H9 (cell line): ENCODE measurements around the gene MEIOSIN. TPM values are rescaled to one million over a fixed set of nuclear protein-coding genes. Genes with fewer than 3 reads are reported as not detected.

ENCODE experiments used
- DNase-seq: peaks from one replicate; pipeline ENCODE4 v3.0.0-alpha.2; 2017
- H2AFZ ChIP-seq: one replicate; pipeline ENCODE4 v1.6.1; 2013; ENCODE audit warnings: mild to moderate bottlenecking, low read length, control low read depth, moderate library complexity
- H2AK5ac ChIP-seq: 2 replicates; pipeline ENCODE4 v1.6.1; 2013; ENCODE audit warnings: low read length, control low read depth, mixed read lengths; ENCODE audit not compliant: insufficient read length
- H2BK120ac ChIP-seq: one replicate; pipeline ENCODE4 v1.6.1; 2013; ENCODE audit warnings: low read depth, mild to moderate bottlenecking, low read length, control low read depth, inconsistent platforms; ENCODE audit not compliant: poor library complexity, severe bottlenecking
- H2BK12ac ChIP-seq: 2 replicates; pipeline ENCODE4 v1.6.1; 2013; ENCODE audit warnings: low read length, control low read depth, mixed read lengths, low read depth; ENCODE audit not compliant: insufficient read length
- H2BK15ac ChIP-seq: 2 replicates; pipeline ENCODE4 v1.6.1; 2013; ENCODE audit warnings: low read depth, low read length, control low read depth
- H2BK20ac ChIP-seq: one replicate; pipeline ENCODE4 v1.6.1; 2013; ENCODE audit warnings: low read depth, mild to moderate bottlenecking, low read length, control low read depth, inconsistent platforms; ENCODE audit not compliant: poor library complexity, severe bottlenecking
- H2BK5ac ChIP-seq: 2 replicates; pipeline ENCODE4 v1.6.1; 2013; ENCODE audit warnings: low read length, control low read depth, mixed read lengths; ENCODE audit not compliant: insufficient read length
- H3K14ac ChIP-seq: 2 replicates; pipeline ENCODE4 v1.6.1; 2013; ENCODE audit warnings: low read length, control low read depth; ENCODE audit not compliant: insufficient read depth
- H3K18ac ChIP-seq: 2 replicates; pipeline ENCODE4 v1.6.1; 2013; ENCODE audit warnings: low read depth, mild to moderate bottlenecking, mixed read lengths, low read length, control low read depth; ENCODE audit not compliant: insufficient read length
- H3K23ac ChIP-seq: 2 replicates; pipeline ENCODE4 v1.6.1; 2013; ENCODE audit warnings: low read length, control low read depth, mixed read lengths, low read depth; ENCODE audit not compliant: insufficient read length
- H3K23me2 ChIP-seq: 2 replicates; pipeline ENCODE4 v1.6.1; 2013; ENCODE audit warnings: low read depth, mild to moderate bottlenecking, mixed read lengths, low read length, control low read depth; ENCODE audit not compliant: insufficient read length, poor library complexity, severe bottlenecking
- H3K27ac ChIP-seq: 2 replicates; pipeline ENCODE4 v1.5.1; 2013; ENCODE audit warnings: low read length, control low read depth, mixed read lengths, low read depth; ENCODE audit not compliant: insufficient read length
- H3K27me3 ChIP-seq: 2 replicates; pipeline ENCODE4 v1.6.1; 2013; ENCODE audit warnings: low read length, control low read depth, inconsistent platforms; ENCODE audit not compliant: insufficient read depth
- H3K4ac ChIP-seq: 2 replicates; pipeline ENCODE4 v1.6.1; 2013; ENCODE audit warnings: low read depth, mild to moderate bottlenecking, control low read depth, inconsistent platforms, low read length, moderate library complexity
- H3K4me1 ChIP-seq: 2 replicates; pipeline ENCODE4 v1.6.1; 2013; ENCODE audit warnings: low read length, control low read depth, inconsistent platforms; ENCODE audit not compliant: insufficient read depth
- H3K4me2 ChIP-seq: 2 replicates; pipeline ENCODE4 v1.6.1; 2013; ENCODE audit warnings: low read length, control low read depth, mixed read lengths; ENCODE audit not compliant: insufficient read length, insufficient read depth
- H3K56ac ChIP-seq: 2 replicates; pipeline ENCODE4 v1.6.1; 2013; ENCODE audit warnings: low read depth, mild to moderate bottlenecking, mixed read lengths, low read length, control low read depth; ENCODE audit not compliant: insufficient read length
- H3K79me1 ChIP-seq: 2 replicates; pipeline ENCODE4 v1.6.1; 2013; ENCODE audit warnings: low read depth, mild to moderate bottlenecking, moderate library complexity, low read length, control low read depth, inconsistent platforms; ENCODE audit not compliant: insufficient read depth, poor library complexity, severe bottlenecking
- H3K79me2 ChIP-seq: 2 replicates; pipeline ENCODE4 v1.6.1; 2013; ENCODE audit warnings: low read length, control low read depth, inconsistent platforms; ENCODE audit not compliant: insufficient read depth
- H3K9ac ChIP-seq: 2 replicates; pipeline ENCODE4 v1.6.1; 2013; ENCODE audit warnings: low read length, control low read depth, mixed read lengths; ENCODE audit not compliant: insufficient read length; ENCODE audit errors: extremely low read depth
- H3K9me3 ChIP-seq: one replicate; pipeline ENCODE4 v1.6.1; 2013; ENCODE audit warnings: low read depth, low read length, inconsistent platforms; ENCODE audit not compliant: control insufficient read depth
- H3T11ph ChIP-seq: one replicate; pipeline ENCODE4 v1.6.1; 2013; ENCODE audit warnings: mild to moderate bottlenecking, low read length, control low read depth, inconsistent platforms
- H4K20me1 ChIP-seq: one replicate; pipeline ENCODE4 v1.6.1; 2013; ENCODE audit not compliant: control insufficient read depth, insufficient read length, insufficient read depth
- H4K5ac ChIP-seq: 2 replicates; pipeline ENCODE4 v1.6.1; 2013; ENCODE audit warnings: low read depth, mild to moderate bottlenecking, mixed read lengths, low read length, control low read depth; ENCODE audit not compliant: insufficient read length
- H4K8ac ChIP-seq: replicated peaks from 2 replicates; pipeline ENCODE4 v1.6.1; 2013; ENCODE audit warnings: low read length, control low read depth, mixed read lengths, low read depth; ENCODE audit not compliant: insufficient read length
- H4K91ac ChIP-seq: 2 replicates; pipeline ENCODE4 v1.6.1; 2013; ENCODE audit warnings: low read depth, mild to moderate bottlenecking, moderate library complexity, mixed read lengths, low read length, control low read depth; ENCODE audit not compliant: insufficient read length
- H3K27ac Mint-ChIP-seq, 3 experiments: 2 replicates in 2 of 3; 3 replicates in 1 of 3; pipeline ENCODE4 v1.8.0; 2020 to 2021; ENCODE audit warnings: mixed read lengths in 3 of 3, mild to moderate bottlenecking in 1 of 3, moderate library complexity in 1 of 3
- H3K27me3 Mint-ChIP-seq: 2 replicates; pipeline ENCODE4 v1.8.0; 2021; ENCODE audit warnings: low read depth, mild to moderate bottlenecking, moderate library complexity, mixed read lengths
- H3K36me3 Mint-ChIP-seq, 3 experiments: 2 replicates in 2 of 3; 3 replicates in 1 of 3; pipeline ENCODE4 v1.8.0; 2020 to 2021; ENCODE audit warnings: low read depth in 3 of 3, mixed read lengths in 3 of 3; ENCODE audit not compliant: insufficient read depth in 1 of 3
- H3K4me1 Mint-ChIP-seq, 2 experiments: 2 replicates each; pipeline ENCODE4 v1.8.0; 2020; ENCODE audit warnings: mixed read lengths in 2 of 2
- H3K4me3 Mint-ChIP-seq, 2 experiments: 2 replicates in 1 of 2; 3 replicates in 1 of 2; pipeline ENCODE4 v1.8.0; 2020 to 2021; ENCODE audit warnings: mild to moderate bottlenecking in 2 of 2, mixed read lengths in 2 of 2, moderate library complexity in 1 of 2
- H3K9me3 Mint-ChIP-seq, 2 experiments: 2 replicates in 1 of 2; 3 replicates in 1 of 2; pipeline ENCODE4 v1.8.0; 2020; ENCODE audit warnings: mild to moderate bottlenecking in 2 of 2, mixed read lengths in 2 of 2, moderate library complexity in 1 of 2
- WGBS: extraction: QIAGEN DNeasy Blood & Tissue Kit; methylation state at CpG from one replicate; pipeline ENCODE4 v1.1.7; 2013; ENCODE audit warnings: missing lambda C conversion rate, low lambda C conversion rate, mixed read lengths; ENCODE audit not compliant: insufficient read length; ENCODE audit errors: extremely low coverage; 5-methylcytosine and 5-hydroxymethylcytosine counted together
- total RNA-seq: library from RNA; stranded (reverse); gene quantifications from 2 replicates; pipeline ENCODE4 v1.2.1, GENCODE V29; 2021
- TF ChIP-seq, protein P1 (sequence below): fragments of 200-600 bp; sonication (generic); conservative IDR thresholded peaks from 3 replicates; pipeline ENCODE4 v1.8.0; 2021; ENCODE audit warnings: antibody characterized with exemption, mild to moderate bottlenecking

The MEIOSIN gene
- total RNA-seq, 1 experiment from 2014 or later: not detected

DNA sequence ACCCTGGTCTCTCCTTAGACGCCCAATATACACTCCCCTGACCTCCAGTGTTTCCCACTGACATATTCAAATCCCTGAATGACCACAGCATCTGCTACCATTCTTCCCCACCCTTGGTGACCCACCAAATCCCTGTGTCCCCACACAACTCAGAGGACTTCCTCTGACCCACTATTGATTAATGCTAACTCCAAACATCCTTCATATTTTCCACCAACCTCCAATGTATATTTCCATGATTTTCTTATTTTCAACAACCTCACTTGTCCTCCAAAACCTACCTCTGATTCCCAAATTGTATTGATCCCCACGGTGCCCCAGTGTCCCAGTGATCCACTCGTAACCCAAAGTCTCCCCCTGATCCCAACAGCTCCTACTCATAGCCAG is 59.9 kb downstream of the MEIOSIN start:
- Mint-ChIP-seq H3K36me3 (peaks cover 12 to 27% (median 26%) of the 10 kb centered on the region in 3 experiments), H3K4me1 (peaks cover 20 to 25% of the 10 kb centered on the region in 2 experiments), H3K27me3 (peaks cover 22% of the 10 kb centered on the region), H3K4me3 (peak overlapping the region; percentile 54 to 79), H3K27ac (peak overlapping the region; percentile 9 to 83 (median 73); a peak in 3 of 7 replicates), H3K9me3 (peaks cover 0 to 2% of the 10 kb centered on the region in 2 experiments; a peak in 1 of 5 replicates)
- H3K79me2 ChIP-seq: 0 out of 2 replicates have a peak, but pooled peaks cover 3% of the 10 kb centered on the region
- H3K14ac ChIP-seq: no peak overlapping the region
- no peak overlapping the region for H3K4me2 ChIP-seq
- H3K23me2 ChIP-seq: peaks cover 7% of the 10 kb centered on the region
- H3K27ac ChIP-seq: no peak overlapping the region
- H3K18ac ChIP-seq: no peak overlapping the region
- no peak overlapping the region for H3K56ac ChIP-seq
- WGBS: no CpG with 5 or more reads among the region's 3 CpGs
- H3K9ac ChIP-seq: no peak overlapping the region
- H2AFZ ChIP-seq: no peak overlapping the region
- H2BK12ac ChIP-seq: no peak overlapping the region
- no peaks in the 10 kb centered on the region for H4K20me1 ChIP-seq
- no peak overlapping the region for H3T11ph ChIP-seq
- no peak for DNase-seq
- no peak overlapping the region for H4K91ac ChIP-seq
- H2BK15ac ChIP-seq: no peak overlapping the region
- H2AK5ac ChIP-seq: no peak overlapping the region
- no peak overlapping the region for H2BK20ac ChIP-seq
- H3K79me1 ChIP-seq: peaks cover 8% of the 10 kb centered on the region
- H3K27me3 ChIP-seq: no peaks in the 10 kb centered on the region
- no peak overlapping the region for H3K23ac ChIP-seq
- H4K5ac ChIP-seq: no peak overlapping the region
- 0 out of 2 replicates have a peak, but pooled peaks cover 3% of the 10 kb centered on the region for H3K4me1 ChIP-seq
- H2BK5ac ChIP-seq: no peak overlapping the region
- H4K8ac ChIP-seq: no peak overlapping the region
- no peak overlapping the region for H3K4ac ChIP-seq
- TF ChIP-seq, protein P1, sequence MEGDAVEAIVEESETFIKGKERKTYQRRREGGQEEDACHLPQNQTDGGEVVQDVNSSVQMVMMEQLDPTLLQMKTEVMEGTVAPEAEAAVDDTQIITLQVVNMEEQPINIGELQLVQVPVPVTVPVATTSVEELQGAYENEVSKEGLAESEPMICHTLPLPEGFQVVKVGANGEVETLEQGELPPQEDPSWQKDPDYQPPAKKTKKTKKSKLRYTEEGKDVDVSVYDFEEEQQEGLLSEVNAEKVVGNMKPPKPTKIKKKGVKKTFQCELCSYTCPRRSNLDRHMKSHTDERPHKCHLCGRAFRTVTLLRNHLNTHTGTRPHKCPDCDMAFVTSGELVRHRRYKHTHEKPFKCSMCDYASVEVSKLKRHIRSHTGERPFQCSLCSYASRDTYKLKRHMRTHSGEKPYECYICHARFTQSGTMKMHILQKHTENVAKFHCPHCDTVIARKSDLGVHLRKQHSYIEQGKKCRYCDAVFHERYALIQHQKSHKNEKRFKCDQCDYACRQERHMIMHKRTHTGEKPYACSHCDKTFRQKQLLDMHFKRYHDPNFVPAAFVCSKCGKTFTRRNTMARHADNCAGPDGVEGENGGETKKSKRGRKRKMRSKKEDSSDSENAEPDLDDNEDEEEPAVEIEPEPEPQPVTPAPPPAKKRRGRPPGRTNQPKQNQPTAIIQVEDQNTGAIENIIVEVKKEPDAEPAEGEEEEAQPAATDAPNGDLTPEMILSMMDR: no peak
- H3K9me3 ChIP-seq: no peaks in the 10 kb centered on the region
- H2BK120ac ChIP-seq: no peak overlapping the region
